Glutamatergic neuron (in vitro differentiated cells): ENCODE data around the gene HEPHL1. TPM values are rescaled to one million over a fixed set of nuclear protein-coding genes. Genes with fewer than 3 reads are reported as not detected.

Experiments used
- DNase-seq: peaks from one replicate; pipeline ENCODE4 v3.0.0; 2022
- H3K27ac Mint-ChIP-seq: one replicate; pipeline ENCODE4 v1.8.0; 2020; ENCODE audit warnings: mild to moderate bottlenecking, mixed read lengths, inconsistent platforms; ENCODE audit not compliant: unreplicated experiment
- H3K27me3 Mint-ChIP-seq: one replicate; pipeline ENCODE4 v1.8.0; 2020; ENCODE audit warnings: mild to moderate bottlenecking, moderate library complexity, mixed read lengths, inconsistent platforms; ENCODE audit not compliant: unreplicated experiment
- H3K36me3 Mint-ChIP-seq: one replicate; pipeline ENCODE4 v1.8.0; 2020; ENCODE audit warnings: mild to moderate bottlenecking, mixed read lengths, inconsistent platforms; ENCODE audit not compliant: unreplicated experiment
- H3K4me1 Mint-ChIP-seq: one replicate; pipeline ENCODE4 v1.8.0; 2020; ENCODE audit warnings: mild to moderate bottlenecking, low read depth, mixed read lengths, inconsistent platforms; ENCODE audit not compliant: unreplicated experiment
- H3K4me3 Mint-ChIP-seq: one replicate; pipeline ENCODE4 v1.8.0; 2020; ENCODE audit warnings: mild to moderate bottlenecking, mixed read lengths, inconsistent platforms; ENCODE audit not compliant: unreplicated experiment
- H3K9me3 Mint-ChIP-seq: one replicate; pipeline ENCODE4 v1.8.0; 2020; ENCODE audit warnings: mild to moderate bottlenecking, moderate library complexity, mixed read lengths, inconsistent platforms; ENCODE audit not compliant: unreplicated experiment
- total RNA-seq: library from RNA; stranded (reverse); fragmentation: NEBNext Ultra II Directional; extraction: Animal tissue kit (Norgen Biotek cat#: 25700); gene quantifications from one replicate; pipeline ENCODE4 v1.2.1, GENCODE V29; 2021; ENCODE audit not compliant: unreplicated experiment
- TF ChIP-seq, protein P1 (sequence below): fragments of 200-600 bp; sonication (generic); IDR thresholded peaks from one replicate; pipeline ENCODE4 v1.5.0; 2021; ENCODE audit not compliant: partially characterized antibody, unreplicated experiment

The HEPHL1 gene
- total RNA-seq, 1 donor from 2014 or later: not detected

DNA sequence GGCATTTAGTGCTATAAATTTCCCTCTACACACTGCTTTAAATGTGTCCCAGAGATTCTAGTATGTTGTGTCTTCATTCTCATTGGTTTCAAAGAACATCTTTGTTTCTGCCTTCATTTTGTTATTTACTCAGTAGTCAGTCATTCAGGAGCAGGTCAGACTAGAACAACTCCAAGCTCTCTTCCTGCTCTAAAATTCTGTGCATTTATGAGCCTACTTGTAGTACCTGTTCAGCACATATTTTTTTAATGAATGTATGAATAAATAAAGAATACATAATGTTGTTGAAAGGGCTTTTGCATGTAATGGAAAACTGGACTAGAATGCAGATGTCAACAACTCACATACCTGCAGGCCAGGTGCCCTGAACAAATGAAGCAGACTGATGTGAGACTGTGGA, 13.7 kb upstream of the HEPHL1 start:
- Mint-ChIP-seq H3K36me3 (no peaks in the 10 kb centered on the region), H3K9me3 (peaks cover 2% of the 10 kb centered on the region), H3K4me1 (no peaks in the 10 kb centered on the region), H3K4me3 (no peak overlapping the region), H3K27me3 (peaks cover 2% of the 10 kb centered on the region), H3K27ac (no peak overlapping the region)
- DNase-seq: no peak
- TF ChIP-seq, protein P1, sequence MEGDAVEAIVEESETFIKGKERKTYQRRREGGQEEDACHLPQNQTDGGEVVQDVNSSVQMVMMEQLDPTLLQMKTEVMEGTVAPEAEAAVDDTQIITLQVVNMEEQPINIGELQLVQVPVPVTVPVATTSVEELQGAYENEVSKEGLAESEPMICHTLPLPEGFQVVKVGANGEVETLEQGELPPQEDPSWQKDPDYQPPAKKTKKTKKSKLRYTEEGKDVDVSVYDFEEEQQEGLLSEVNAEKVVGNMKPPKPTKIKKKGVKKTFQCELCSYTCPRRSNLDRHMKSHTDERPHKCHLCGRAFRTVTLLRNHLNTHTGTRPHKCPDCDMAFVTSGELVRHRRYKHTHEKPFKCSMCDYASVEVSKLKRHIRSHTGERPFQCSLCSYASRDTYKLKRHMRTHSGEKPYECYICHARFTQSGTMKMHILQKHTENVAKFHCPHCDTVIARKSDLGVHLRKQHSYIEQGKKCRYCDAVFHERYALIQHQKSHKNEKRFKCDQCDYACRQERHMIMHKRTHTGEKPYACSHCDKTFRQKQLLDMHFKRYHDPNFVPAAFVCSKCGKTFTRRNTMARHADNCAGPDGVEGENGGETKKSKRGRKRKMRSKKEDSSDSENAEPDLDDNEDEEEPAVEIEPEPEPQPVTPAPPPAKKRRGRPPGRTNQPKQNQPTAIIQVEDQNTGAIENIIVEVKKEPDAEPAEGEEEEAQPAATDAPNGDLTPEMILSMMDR: no peak

DNA sequence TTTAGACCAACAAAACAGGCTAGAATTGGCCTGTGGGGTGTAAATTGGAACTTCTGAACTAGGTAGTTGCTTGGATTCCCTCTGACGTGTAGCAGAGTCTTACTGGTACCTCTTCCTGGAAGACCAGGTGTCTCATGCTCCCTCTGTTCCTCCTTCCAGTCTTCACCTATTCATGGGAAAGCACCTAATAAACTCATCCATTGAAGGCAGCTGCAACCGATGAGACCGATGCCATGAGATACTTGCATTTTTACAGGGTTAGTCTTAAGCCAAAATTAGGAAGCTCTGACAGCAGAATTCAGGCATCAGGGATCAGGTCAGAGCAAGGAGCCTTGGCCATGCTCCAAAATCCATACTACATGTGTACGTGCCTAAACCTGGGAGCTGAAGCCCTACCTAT, 13.2 kb upstream of the HEPHL1 start:
- H3K27ac Mint-ChIP-seq: no peak overlapping the region
- H3K4me1 Mint-ChIP-seq: no peaks in the 10 kb centered on the region
- no peaks in the 10 kb centered on the region for H3K36me3 Mint-ChIP-seq
- peaks cover 2% of the 10 kb centered on the region for H3K27me3 Mint-ChIP-seq
- no peak for DNase-seq
- no peak overlapping the region for H3K4me3 Mint-ChIP-seq
- H3K9me3 Mint-ChIP-seq: peaks cover 2% of the 10 kb centered on the region
- TF ChIP-seq, protein P1: no peak

DNA sequence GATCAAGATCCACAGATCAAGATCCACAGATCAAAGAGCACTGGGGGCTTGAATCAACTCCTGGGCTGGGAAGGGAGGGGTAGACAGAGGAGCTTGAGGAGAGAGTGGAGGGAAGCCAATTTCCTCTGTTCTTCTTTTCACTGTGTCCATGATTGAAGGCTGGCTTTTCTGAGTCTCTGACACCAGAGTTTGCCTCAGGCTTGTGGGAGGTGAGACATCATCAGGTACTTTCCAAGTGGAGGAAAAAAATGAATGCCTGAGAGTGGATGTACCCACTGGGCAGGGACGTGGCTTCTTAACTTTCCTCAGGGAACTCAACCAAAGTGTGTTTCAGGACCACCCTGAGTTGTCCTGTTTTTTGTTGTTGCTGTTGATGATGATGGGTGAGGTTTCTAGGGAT, 11.0 kb upstream of the HEPHL1 start:
- TF ChIP-seq, protein P1: no peak
- H3K36me3 Mint-ChIP-seq: peaks cover 2% of the 10 kb centered on the region
- no peaks in the 10 kb centered on the region for H3K4me1 Mint-ChIP-seq
- H3K27ac Mint-ChIP-seq: no peak overlapping the region
- no peak for DNase-seq
- H3K4me3 Mint-ChIP-seq: no peak overlapping the region
- H3K9me3 Mint-ChIP-seq: peaks cover 2% of the 10 kb centered on the region
- H3K27me3 Mint-ChIP-seq: peaks cover 2% of the 10 kb centered on the region

DNA sequence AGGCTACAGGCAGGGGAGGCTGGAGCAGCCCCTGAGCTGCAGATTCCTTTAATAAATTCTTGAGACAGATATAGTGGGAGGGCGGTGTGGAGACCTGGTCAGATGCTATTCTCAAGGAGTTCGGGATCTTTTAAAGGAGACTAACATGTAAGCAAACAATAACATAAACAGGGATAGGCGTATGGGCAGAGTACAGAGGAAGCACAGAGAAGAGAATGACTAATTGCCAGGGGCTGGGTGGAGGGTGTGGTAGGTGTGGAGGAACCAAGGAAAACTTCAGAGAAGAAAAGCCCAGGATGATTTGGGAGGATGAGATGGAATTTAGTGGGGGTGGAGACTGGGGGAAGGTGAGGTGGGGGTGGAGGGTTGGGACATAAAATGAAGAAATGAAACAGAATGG, 9.7 kb upstream of the HEPHL1 start:
- Mint-ChIP-seq H3K9me3 (peaks cover 3% of the 10 kb centered on the region), H3K4me3 (no peak overlapping the region), H3K36me3 (peaks cover 6% of the 10 kb centered on the region), H3K4me1 (no peaks in the 10 kb centered on the region), H3K27ac (no peak overlapping the region), H3K27me3 (peaks cover 2% of the 10 kb centered on the region)
- TF ChIP-seq, protein P1: no peak
- no peak for DNase-seq

DNA sequence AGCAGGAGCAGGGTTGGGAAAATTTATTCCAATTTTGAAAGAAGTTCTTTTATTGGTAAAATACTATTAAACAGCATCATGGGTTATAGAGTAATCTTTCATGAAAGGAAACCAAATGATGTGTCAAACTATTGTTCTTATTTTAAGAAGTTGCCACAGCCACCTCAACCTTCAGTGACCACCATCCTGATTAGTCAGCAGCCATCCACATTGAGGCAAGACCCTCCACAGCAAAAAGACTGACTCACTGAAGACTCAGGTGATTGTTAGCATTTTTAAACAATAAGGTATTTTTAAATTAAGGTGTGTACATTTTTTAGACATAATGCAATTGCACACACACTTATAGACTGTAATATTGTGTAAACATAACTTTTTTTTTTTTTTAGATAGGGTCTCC, 3.7 kb upstream of the HEPHL1 start:
- TF ChIP-seq, protein P1: no peak
- Mint-ChIP-seq H3K4me3 (no peak overlapping the region), H3K27me3 (no peaks in the 10 kb centered on the region), H3K9me3 (peaks cover 2% of the 10 kb centered on the region), H3K36me3 (peaks cover 6% of the 10 kb centered on the region), H3K27ac (no peak overlapping the region), H3K4me1 (no peaks in the 10 kb centered on the region)
- no peak for DNase-seq
